GM21381 (cell line): ENCODE results near the gene UPK3A.

Source experiments
- ATAC-seq: cut with Tn5 transposase; IDR thresholded peaks from one replicate; pipeline ENCODE4 v1.9.1; 2021; ENCODE audit warnings: mild to moderate bottlenecking, moderate library complexity; ENCODE audit not compliant: unreplicated experiment

The UPK3A gene

GRCh38 chr22:45284705-45285262 lies at the start of gene UPK3A:
Gene UPK3A (plus strand): TSS chr22:45284949. CDS start chr22:45285014, 65 bp downstream.
- peak; percentile 57 for ATAC-seq

- ATAC-seq: peak; percentile 61
Measured at GRCh38 chr22:45235101-45235777, 49.5 kb upstream of the UPK3A start.

- peak; percentile 7 for ATAC-seq
Measured at GRCh38 chr22:45235851-45236342, 48.9 kb upstream of the UPK3A start.

GRCh38 chr22:45237065-45237990 lies 47.4 kb upstream of the UPK3A start:
- ATAC-seq: no peak

GRCh38 chr22:45238076-45238956 lies 46.4 kb upstream of the UPK3A start:
- ATAC-seq: no peak

GRCh38 chr22:45238957-45239680 lies 45.6 kb upstream of the UPK3A start:
- ATAC-seq: no peak

- ATAC-seq: no peak
Measured at GRCh38 chr22:45239681-45240051, 45.1 kb upstream of the UPK3A start.

GRCh38 chr22:45240104-45240809 lies 44.5 kb upstream of the UPK3A start:
- peak; percentile 13 for ATAC-seq

GRCh38 chr22:45240810-45241631 lies 43.7 kb upstream of the UPK3A start, which contains the start of gene KIAA0930:
Gene KIAA0930 (minus strand): TSS chr22:45240894. CDS start chr22:45240703, 191 bp downstream.
- peak; percentile 53 for ATAC-seq

- no peak for ATAC-seq
Measured at GRCh38 chr22:45242778-45243191, 42.0 kb upstream of the UPK3A start.

- no peak for ATAC-seq
Measured at GRCh38 chr22:45244916-45245315, 39.8 kb upstream of the UPK3A start.

- ATAC-seq: no peak
Measured at GRCh38 chr22:45246060-45246985, 38.4 kb upstream of the UPK3A start.

- ATAC-seq: no peak
Measured at GRCh38 chr22:45248832-45249561, 35.8 kb upstream of the UPK3A start.

GRCh38 chr22:45251825-45252224 lies 32.9 kb upstream of the UPK3A start:
- no peak for ATAC-seq

- ATAC-seq: no peak
Measured at GRCh38 chr22:45253039-45253641, 31.6 kb upstream of the UPK3A start.

- peak; percentile 25 for ATAC-seq
Measured at GRCh38 chr22:45254388-45254787, 30.4 kb upstream of the UPK3A start.
